Activated naive CD4-positive, alpha-beta T cell treated with anti-CD3 and anti-CD28 coated beads, Interleukin-2, amount 50 U/mL, for 24 hours (primary cell): ENCODE data around the gene SLC40A1.

Experiments
- H3K27ac Mint-ChIP-seq: one replicate; pipeline ENCODE4 v1.8.0; 2021; ENCODE audit warnings: mild to moderate bottlenecking, mixed read lengths
- H3K27me3 Mint-ChIP-seq: one replicate; pipeline ENCODE4 v1.8.0; 2021; ENCODE audit warnings: mixed read lengths
- H3K36me3 Mint-ChIP-seq: one replicate; pipeline ENCODE4 v1.8.0; 2021; ENCODE audit warnings: mixed read lengths
- H3K4me1 Mint-ChIP-seq: one replicate; pipeline ENCODE4 v1.8.0; 2021; ENCODE audit warnings: mixed read lengths
- H3K4me3 Mint-ChIP-seq: one replicate; pipeline ENCODE4 v1.8.0; 2021; ENCODE audit warnings: mild to moderate bottlenecking, mixed read lengths
- H3K9me3 Mint-ChIP-seq: one replicate; pipeline ENCODE4 v1.8.0; 2021; ENCODE audit warnings: mixed read lengths

SLC40A1 gene

DNA sequence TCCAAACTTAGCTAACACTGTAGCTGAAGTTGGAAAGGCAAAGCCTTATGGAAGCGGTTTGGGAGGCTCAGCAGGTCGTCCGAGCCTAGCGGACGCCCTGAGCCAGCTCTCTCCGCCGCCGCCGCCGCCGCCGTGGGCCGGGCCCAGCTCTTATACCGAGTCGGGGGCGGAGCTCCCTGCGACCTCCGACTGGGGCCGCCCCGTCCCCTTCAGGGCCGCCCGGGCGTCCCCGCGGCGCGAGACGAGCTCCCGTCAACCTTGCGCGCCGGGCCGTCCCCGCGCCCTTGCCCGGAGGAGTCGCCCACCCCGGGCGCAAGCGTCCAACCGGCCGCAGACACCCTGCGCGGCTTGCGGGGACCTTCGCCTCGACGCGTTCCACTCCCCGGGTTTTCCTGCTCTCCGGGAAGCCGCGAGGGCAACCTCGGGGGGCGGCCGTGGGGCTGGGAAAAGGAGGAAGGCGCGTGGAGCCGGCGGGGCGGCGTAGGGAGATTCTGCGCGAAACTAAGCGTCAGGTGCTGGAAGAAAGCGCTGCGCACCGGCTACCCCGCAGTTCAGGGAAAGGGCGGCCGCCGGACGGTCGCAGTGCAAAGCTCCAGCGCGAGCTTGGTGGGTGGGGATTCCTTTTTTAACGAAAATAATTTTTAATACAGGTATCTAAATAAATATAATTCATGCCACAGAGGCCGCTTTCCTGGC is at the start of gene SLC40A1:
Gene SLC40A1, minus strand, starts transcription at position 129 of the 696 bp plus-strand sequence. CDS start 326 bp downstream, outside the sequence.
- Mint-ChIP-seq H3K27ac (peak within 1 kb of the TSS; percentile 87), H3K4me1 (peaks cover 59% of the 10 kb centered on the region), H3K27me3 (peaks cover 3% of the 10 kb centered on the region), H3K4me3 (peak within 1 kb of the TSS; percentile 84), H3K9me3 (no peaks in the 10 kb centered on the region), H3K36me3 (no peaks in the 10 kb centered on the region)

- Mint-ChIP-seq H3K4me3 (no peak overlapping the region), H3K9me3 (no peaks in the 10 kb centered on the region), H3K4me1 (peaks cover 23% of the 10 kb centered on the region), H3K27ac (no peak overlapping the region), H3K36me3 (no peaks in the 10 kb centered on the region), H3K27me3 (no peaks in the 10 kb centered on the region)
Measured at GRCh38 chr2:189629531-189630453, 49.2 kb upstream of the SLC40A1 start.

- Mint-ChIP-seq H3K27ac (no peak overlapping the region), H3K4me3 (no peak overlapping the region), H3K27me3 (no peaks in the 10 kb centered on the region), H3K36me3 (no peaks in the 10 kb centered on the region), H3K9me3 (no peaks in the 10 kb centered on the region), H3K4me1 (peaks cover 29% of the 10 kb centered on the region)
Measured at GRCh38 chr2:189628817-189629530, 48.4 kb upstream of the SLC40A1 start.

DNA sequence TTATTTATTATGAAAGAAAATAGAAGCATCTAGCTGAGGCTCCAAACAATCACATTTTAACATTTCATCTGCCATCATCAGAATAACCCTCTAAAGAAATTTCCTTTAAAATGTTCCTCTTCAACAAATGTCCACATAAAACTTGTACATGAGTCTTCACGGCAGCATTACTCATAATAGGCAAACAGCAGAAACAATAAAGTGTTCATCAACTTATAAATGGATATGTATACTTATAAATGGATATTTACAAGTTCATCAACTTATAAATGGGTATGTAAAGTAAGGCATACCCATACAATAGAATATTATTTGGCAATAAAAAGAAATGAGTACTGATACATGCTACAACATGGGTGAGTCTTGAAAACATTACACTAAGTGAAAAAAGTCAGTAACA is 47.2 kb upstream of the SLC40A1 start:
- Mint-ChIP-seq H3K27me3 (no peaks in the 10 kb centered on the region), H3K9me3 (no peaks in the 10 kb centered on the region), H3K27ac (no peak overlapping the region), H3K36me3 (no peaks in the 10 kb centered on the region), H3K4me3 (no peak overlapping the region), H3K4me1 (peaks cover 29% of the 10 kb centered on the region)

DNA sequence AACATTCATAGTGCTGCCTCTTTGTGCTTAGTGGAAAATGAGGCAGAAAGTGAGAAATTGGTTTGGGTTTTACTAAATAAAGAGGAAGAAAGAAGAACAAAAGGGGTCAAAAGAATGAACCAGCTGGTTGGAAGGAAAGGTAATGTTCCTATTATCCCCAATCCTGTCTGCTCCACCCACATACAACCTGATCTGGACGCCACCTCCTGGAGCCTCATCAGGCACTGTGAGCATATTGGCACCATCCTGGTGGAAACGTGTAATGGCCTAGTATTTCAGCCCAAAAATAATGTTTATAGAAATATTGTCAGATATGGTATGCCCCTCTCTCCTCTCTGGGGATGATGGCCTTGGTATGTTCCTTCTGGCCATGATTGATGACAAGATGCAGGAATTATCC is 45.0 kb upstream of the SLC40A1 start:
- H3K4me3 Mint-ChIP-seq, result no peak overlapping the region
- peak overlapping the region; percentile 48 for H3K27ac Mint-ChIP-seq
- H3K27me3 Mint-ChIP-seq, result no peaks in the 10 kb centered on the region
- no peaks in the 10 kb centered on the region for H3K36me3 Mint-ChIP-seq
- H3K9me3 Mint-ChIP-seq, result no peaks in the 10 kb centered on the region
- H3K4me1 Mint-ChIP-seq, result peaks cover 29% of the 10 kb centered on the region

DNA sequence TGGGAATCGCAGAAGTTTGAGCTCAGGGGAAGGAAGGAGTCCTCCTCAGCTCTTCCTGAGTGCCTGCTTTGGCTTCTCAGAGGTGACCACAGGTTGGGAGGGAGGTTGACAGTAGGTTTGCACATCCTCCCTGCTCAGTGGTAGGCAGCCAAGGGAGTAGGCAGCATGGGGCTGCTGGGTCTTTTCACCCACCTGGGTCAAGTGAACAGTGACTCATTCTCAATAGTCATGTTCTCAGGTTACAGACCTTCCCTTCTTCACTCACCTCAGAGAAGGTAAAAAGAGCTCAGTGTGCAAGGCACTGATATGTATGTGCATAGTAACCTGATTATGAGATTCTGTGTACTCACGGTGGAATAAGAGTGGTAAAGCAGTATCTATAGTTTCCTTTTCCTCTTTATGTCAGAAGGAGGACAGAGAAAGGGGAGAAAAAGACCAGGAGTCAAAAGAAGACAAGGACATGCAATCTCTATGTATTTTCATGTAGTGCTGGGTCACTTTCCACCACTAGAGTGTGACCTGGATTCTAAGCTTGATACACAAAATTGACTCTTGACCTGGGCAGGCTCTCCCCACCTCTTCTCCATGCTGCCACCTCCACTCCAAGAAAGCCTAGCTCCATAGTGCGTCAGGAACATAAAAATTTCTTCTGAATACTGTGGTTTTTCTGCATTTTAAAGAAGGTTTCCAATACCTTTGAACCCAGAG is 44.2 kb upstream of the SLC40A1 start:
- Mint-ChIP-seq H3K9me3 (no peaks in the 10 kb centered on the region), H3K27me3 (no peaks in the 10 kb centered on the region), H3K4me3 (no peak overlapping the region), H3K27ac (no peak overlapping the region), H3K36me3 (no peaks in the 10 kb centered on the region), H3K4me1 (peaks cover 29% of the 10 kb centered on the region)

- Mint-ChIP-seq H3K9me3 (no peaks in the 10 kb centered on the region), H3K36me3 (no peaks in the 10 kb centered on the region), H3K27me3 (no peaks in the 10 kb centered on the region), H3K4me3 (no peak overlapping the region), H3K27ac (no peak overlapping the region), H3K4me1 (peaks cover 29% of the 10 kb centered on the region)
Measured at GRCh38 chr2:189623049-189623448, 42.5 kb upstream of the SLC40A1 start.

DNA sequence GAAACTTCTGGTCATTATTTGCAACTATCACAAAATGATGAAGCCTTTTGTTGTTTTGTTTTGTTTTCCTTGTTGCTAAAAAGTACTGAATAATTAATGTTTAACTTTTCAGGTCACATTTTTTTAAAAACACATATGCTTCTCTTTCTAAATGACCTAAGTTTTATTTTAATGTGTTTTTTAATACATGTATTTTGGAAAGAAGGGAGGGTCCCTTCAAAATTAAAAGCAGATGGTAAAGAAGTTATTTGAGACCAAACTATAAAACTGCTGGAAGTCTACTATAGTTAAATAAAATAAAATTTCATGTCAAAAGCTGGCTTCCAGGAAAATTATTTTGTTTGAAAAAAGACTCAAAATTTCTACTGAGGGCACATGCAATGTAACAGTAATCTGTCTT is 41.2 kb upstream of the SLC40A1 start:
- no peak overlapping the region for H3K4me3 Mint-ChIP-seq
- no peak overlapping the region for H3K27ac Mint-ChIP-seq
- H3K27me3 Mint-ChIP-seq, result no peaks in the 10 kb centered on the region
- peaks cover 26% of the 10 kb centered on the region for H3K4me1 Mint-ChIP-seq
- no peaks in the 10 kb centered on the region for H3K36me3 Mint-ChIP-seq
- H3K9me3 Mint-ChIP-seq, result no peaks in the 10 kb centered on the region

DNA sequence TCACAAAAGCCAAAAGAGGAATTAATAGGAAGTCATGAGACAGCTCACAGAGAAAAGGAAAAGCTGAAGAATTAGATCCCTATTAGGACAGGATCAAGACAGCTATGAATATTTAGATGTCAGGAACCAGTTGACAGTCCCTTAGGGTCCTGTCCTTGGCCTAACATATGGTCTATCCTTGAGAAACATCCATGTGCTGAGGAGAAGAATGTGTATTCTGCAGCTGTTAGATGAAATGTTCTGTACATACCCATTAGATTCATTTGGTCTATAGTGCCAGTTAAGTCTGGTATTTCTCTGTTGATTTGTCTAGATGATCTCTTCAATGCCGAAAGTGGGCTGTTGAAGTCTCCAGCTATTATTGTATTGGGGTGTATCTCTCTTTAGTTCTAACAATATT is 37.6 kb upstream of the SLC40A1 start:
- Mint-ChIP-seq H3K4me1 (peaks cover 1% of the 10 kb centered on the region), H3K9me3 (no peaks in the 10 kb centered on the region), H3K27me3 (no peaks in the 10 kb centered on the region), H3K4me3 (no peak overlapping the region), H3K36me3 (no peaks in the 10 kb centered on the region), H3K27ac (no peak overlapping the region)

DNA sequence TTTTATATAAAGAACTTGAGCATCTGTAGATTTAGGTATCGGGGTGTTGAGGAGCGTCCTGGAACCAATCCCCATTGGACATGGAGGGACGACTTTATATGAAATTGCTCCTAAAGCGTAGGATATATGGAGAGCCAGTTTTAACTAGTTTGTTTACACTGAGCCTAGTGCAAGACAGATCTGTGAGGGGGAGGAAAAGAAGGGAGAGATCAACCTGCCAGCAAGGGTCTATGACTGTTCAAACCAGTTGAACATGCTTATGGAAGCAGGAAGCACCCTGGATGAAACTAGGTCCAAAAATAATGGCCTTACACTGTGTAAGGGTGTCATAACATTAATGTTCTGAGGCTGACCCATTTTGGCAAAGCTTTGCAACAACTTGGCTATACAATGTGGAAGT is 34.0 kb upstream of the SLC40A1 start:
- Mint-ChIP-seq H3K27me3 (no peaks in the 10 kb centered on the region), H3K4me3 (no peak overlapping the region), H3K36me3 (no peaks in the 10 kb centered on the region), H3K4me1 (peaks cover 3% of the 10 kb centered on the region), H3K9me3 (no peaks in the 10 kb centered on the region), H3K27ac (no peak overlapping the region)

DNA sequence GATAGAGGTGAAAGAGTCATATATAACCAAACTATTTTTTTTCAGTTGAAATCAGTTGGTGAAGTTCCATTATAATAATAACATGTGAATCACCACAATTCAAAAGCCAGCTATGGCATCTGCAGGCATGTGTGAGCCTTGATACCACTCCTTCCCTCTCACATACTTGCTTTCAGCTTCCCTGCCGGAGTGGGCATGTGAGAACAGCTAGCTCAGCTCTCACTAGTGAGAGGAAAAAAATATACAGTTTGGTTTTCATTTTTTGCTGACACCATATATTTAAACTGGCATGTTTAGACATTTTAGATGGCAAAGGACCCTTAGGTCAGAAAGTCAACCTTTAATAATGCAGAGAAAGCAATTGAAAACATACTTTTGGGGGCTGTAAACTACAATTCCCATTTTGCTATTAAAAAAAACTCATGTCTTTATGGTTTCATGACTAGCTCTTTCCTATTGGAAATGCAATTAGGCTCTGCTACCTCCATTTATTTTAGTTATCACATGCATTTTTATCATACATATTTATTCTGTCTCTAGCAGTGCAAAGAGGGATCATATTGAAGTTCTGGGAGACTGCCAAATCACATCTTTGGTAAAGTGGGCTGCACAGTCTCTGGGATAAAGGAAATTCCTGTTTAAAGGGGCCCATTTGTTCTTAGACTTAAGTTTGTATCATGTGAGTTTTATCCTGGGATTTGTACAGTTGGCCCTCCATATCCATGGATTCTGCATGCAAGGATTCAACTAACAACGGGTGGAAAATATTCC is 33.2 kb upstream of the SLC40A1 start:
- Mint-ChIP-seq H3K9me3 (no peaks in the 10 kb centered on the region), H3K36me3 (no peaks in the 10 kb centered on the region), H3K4me1 (peaks cover 3% of the 10 kb centered on the region), H3K27me3 (no peaks in the 10 kb centered on the region), H3K27ac (no peak overlapping the region), H3K4me3 (no peak overlapping the region)

GRCh38 chr2:189613077-189613636 is 32.6 kb upstream of the SLC40A1 start:
- no peaks in the 10 kb centered on the region for H3K9me3 Mint-ChIP-seq
- no peaks in the 10 kb centered on the region for H3K36me3 Mint-ChIP-seq
- H3K4me1 Mint-ChIP-seq, result peaks cover 3% of the 10 kb centered on the region
- no peak overlapping the region for H3K27ac Mint-ChIP-seq
- no peaks in the 10 kb centered on the region for H3K27me3 Mint-ChIP-seq
- H3K4me3 Mint-ChIP-seq, result no peak overlapping the region

GRCh38 chr2:189610700-189611099 is 30.1 kb upstream of the SLC40A1 start:
- Mint-ChIP-seq H3K27ac (no peak overlapping the region), H3K9me3 (no peaks in the 10 kb centered on the region), H3K36me3 (no peaks in the 10 kb centered on the region), H3K4me1 (peaks cover 3% of the 10 kb centered on the region), H3K27me3 (no peaks in the 10 kb centered on the region), H3K4me3 (no peak overlapping the region)

DNA sequence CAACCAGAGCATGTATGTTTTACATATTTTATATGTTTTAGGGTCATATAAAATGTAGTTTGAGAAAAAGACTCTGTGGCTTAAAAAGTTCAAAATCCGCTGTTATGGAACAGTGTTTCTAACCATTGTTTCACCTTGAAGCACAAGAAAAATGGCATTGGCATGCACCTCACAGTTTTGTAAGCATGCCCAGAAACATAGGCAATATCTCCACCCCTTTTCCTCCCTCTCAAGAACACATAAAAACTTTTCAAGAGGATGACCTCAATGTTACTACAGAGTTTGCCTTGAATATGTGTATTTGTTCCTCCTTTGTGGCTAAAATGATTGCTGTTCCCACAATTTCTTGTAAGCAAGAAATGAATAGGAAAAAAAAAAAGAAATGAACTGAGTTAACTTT is 29.3 kb upstream of the SLC40A1 start:
- Mint-ChIP-seq H3K9me3 (no peaks in the 10 kb centered on the region), H3K4me1 (peaks cover 3% of the 10 kb centered on the region), H3K27me3 (no peaks in the 10 kb centered on the region), H3K4me3 (no peak overlapping the region), H3K27ac (no peak overlapping the region), H3K36me3 (no peaks in the 10 kb centered on the region)
